ENCODE measurements around the gene SPATA6.

Gene SPATA6

GRCh38 chr1:48415050-48415449 lies 57.0 kb downstream of the SPATA6 start:
- Histone ChIP-seq H4K20me1 (ENCODE audit: insufficient read depth, low read length, poor library complexity, severe bottlenecking) (no peaks in the 10 kb centered on the region), H3K27me3 (ENCODE audit: insufficient read depth, low read length, poor library complexity, severe bottlenecking) (no peaks in the 10 kb centered on the region), H3K36me3 (ENCODE audit: insufficient read depth, low read length) (no peaks in the 10 kb centered on the region), H3K4me1 (ENCODE audit: insufficient read depth, low read length, poor library complexity, severe bottlenecking) (no peaks in the 10 kb centered on the region), H3F3A (ENCODE audit: low read depth) (no peaks in the 10 kb centered on the region), H2AFZ (ENCODE audit: low read length) (no peak overlapping the region), H3K9ac (ENCODE audit: low read depth, low read length, poor library complexity, severe bottlenecking) (no peak overlapping the region), H3K4me2 (ENCODE audit: low read depth, low read length, poor library complexity, severe bottlenecking) (no peak overlapping the region), H3K4me3 (ENCODE audit: low read length, poor library complexity, severe bottlenecking) (no peak overlapping the region), H3K9me2 (replicated peaks; ENCODE audit: low read depth, low read length) (no peaks in the 10 kb centered on the region), H3K9me3 (ENCODE audit: insufficient read depth, low read depth, low read length) (no peaks in the 10 kb centered on the region), H3K79me2 (ENCODE audit: insufficient read depth, low read length) (no peaks in the 10 kb centered on the region)
- TF ChIP-seq CTCF (conservative IDR thresholded peaks at IDR 0.05; ENCODE audit: low read length) = no peak
- no peak for TF ChIP-seq EZH2phosphoT487 (IDR thresholded peaks at IDR 0.05; ENCODE audit: borderline replicate concordance)

GRCh38 chr1:48414264-48414663 lies 57.7 kb downstream of the SPATA6 start:
- Histone ChIP-seq H3K9ac (ENCODE audit: low read depth, low read length, poor library complexity, severe bottlenecking) (no peak overlapping the region), H3K9me3 (ENCODE audit: insufficient read depth, low read depth, low read length) (no peaks in the 10 kb centered on the region), H3K79me2 (ENCODE audit: insufficient read depth, low read length) (no peaks in the 10 kb centered on the region), H3K4me1 (ENCODE audit: insufficient read depth, low read length, poor library complexity, severe bottlenecking) (no peaks in the 10 kb centered on the region), H3K36me3 (ENCODE audit: insufficient read depth, low read length) (no peaks in the 10 kb centered on the region), H2AFZ (ENCODE audit: low read length) (no peak overlapping the region), H4K20me1 (ENCODE audit: insufficient read depth, low read length, poor library complexity, severe bottlenecking) (no peaks in the 10 kb centered on the region), H3K4me2 (ENCODE audit: low read depth, low read length, poor library complexity, severe bottlenecking) (no peak overlapping the region), H3F3A (ENCODE audit: low read depth) (no peaks in the 10 kb centered on the region), H3K4me3 (ENCODE audit: low read length, poor library complexity, severe bottlenecking) (no peak overlapping the region), H3K9me2 (replicated peaks; ENCODE audit: low read depth, low read length) (no peaks in the 10 kb centered on the region), H3K27me3 (ENCODE audit: insufficient read depth, low read length, poor library complexity, severe bottlenecking) (no peaks in the 10 kb centered on the region)
- TF ChIP-seq CTCF (conservative IDR thresholded peaks at IDR 0.05; ENCODE audit: low read length) (no peak), EZH2phosphoT487 (IDR thresholded peaks at IDR 0.05; ENCODE audit: borderline replicate concordance) (no peak)

GRCh38 chr1:48405940-48406339 lies 66.1 kb downstream of the SPATA6 start:
- H3K4me2 ChIP-seq (ENCODE audit: low read depth, low read length, poor library complexity, severe bottlenecking) = no peak overlapping the region
- no peaks in the 10 kb centered on the region for H3K79me2 ChIP-seq (ENCODE audit: insufficient read depth, low read length)
- H3F3A ChIP-seq (ENCODE audit: low read depth) = no peaks in the 10 kb centered on the region
- H3K27me3 ChIP-seq (ENCODE audit: insufficient read depth, low read length, poor library complexity, severe bottlenecking) = no peaks in the 10 kb centered on the region
- no peaks in the 10 kb centered on the region for H3K36me3 ChIP-seq (ENCODE audit: insufficient read depth, low read length)
- no peak overlapping the region for H3K4me3 ChIP-seq (ENCODE audit: low read length, poor library complexity, severe bottlenecking)
- TF ChIP-seq CTCF (conservative IDR thresholded peaks at IDR 0.05; ENCODE audit: low read length) (no peak), EZH2phosphoT487 (IDR thresholded peaks at IDR 0.05; ENCODE audit: borderline replicate concordance) (no peak)
- H3K9ac ChIP-seq (ENCODE audit: low read depth, low read length, poor library complexity, severe bottlenecking) = no peak overlapping the region
- no peak overlapping the region for H2AFZ ChIP-seq (ENCODE audit: low read length)
- H3K9me2 ChIP-seq (replicated peaks; ENCODE audit: low read depth, low read length) = no peaks in the 10 kb centered on the region
- no peaks in the 10 kb centered on the region for H3K9me3 ChIP-seq (ENCODE audit: insufficient read depth, low read depth, low read length)
- H4K20me1 ChIP-seq (ENCODE audit: insufficient read depth, low read length, poor library complexity, severe bottlenecking) = no peaks in the 10 kb centered on the region
- H3K4me1 ChIP-seq (ENCODE audit: insufficient read depth, low read length, poor library complexity, severe bottlenecking) = no peaks in the 10 kb centered on the region
